Measurements from ENCODE around the gene HLA-DMA. TPM values are rescaled to one million over a fixed set of nuclear protein-coding genes. Genes with fewer than 3 reads are reported as not detected.

Gene HLA-DMA
- total and polyA plus RNA-seq, 7 donors = 16.3 to 131 (median 22.2) TPM

DNA sequence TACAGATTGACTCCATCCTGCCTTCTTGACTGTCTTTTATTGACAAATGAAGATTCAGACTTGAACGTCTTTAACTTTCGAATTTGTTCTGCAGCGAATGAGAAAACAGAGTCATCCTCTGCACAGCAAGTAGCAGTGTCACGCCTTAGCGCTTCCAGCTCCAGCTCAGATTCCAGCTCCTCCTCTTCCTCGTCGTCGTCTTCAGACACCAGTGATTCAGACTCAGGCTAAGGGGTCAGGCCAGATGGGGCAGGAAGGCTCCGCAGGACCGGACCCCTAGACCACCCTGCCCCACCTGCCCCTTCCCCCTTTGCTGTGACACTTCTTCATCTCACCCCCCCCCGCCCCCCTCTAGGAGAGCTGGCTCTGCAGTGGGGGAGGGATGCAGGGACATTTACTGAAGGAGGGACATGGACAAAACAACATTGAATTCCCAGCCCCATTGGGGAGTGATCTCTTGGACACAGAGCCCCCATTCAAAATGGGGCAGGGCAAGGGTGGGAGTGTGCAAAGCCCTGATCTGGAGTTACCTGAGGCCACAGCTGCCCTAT is 27.7 kb upstream of the HLA-DMA start:
- H3K4me1 ChIP-seq = peaks cover 0 to 76% (median 52%) of the 10 kb centered on the region in 4 donors
- H3K27me3 ChIP-seq = no peaks in the 10 kb centered on the region
- DNase-seq = no peak
- intact Hi-C loops (cut with DNase I) = no loop called here
- H3K36me3 ChIP-seq = peaks cover 48 to 66% (median 62%) of the 10 kb centered on the region in 4 donors
- H3K9me3 ChIP-seq = no peaks in the 10 kb centered on the region
- H3K27ac ChIP-seq = peak overlapping the region in 2 of 4 donors; percentile 75
- 66 to 71% methylated on average over 11 of the region's 11 CpGs for WGBS, 2 donors
- no peak overlapping the region for H3K4me3 ChIP-seq
- TF ChIP-seq EP300 (IDR thresholded peaks at IDR 0.05) (no peak), POLR2A (IDR thresholded peaks at IDR 0.05) (no peak), POLR2AphosphoS5 (IDR thresholded peaks at IDR 0.05) (no peak)
- TF ChIP-seq, protein P1, sequence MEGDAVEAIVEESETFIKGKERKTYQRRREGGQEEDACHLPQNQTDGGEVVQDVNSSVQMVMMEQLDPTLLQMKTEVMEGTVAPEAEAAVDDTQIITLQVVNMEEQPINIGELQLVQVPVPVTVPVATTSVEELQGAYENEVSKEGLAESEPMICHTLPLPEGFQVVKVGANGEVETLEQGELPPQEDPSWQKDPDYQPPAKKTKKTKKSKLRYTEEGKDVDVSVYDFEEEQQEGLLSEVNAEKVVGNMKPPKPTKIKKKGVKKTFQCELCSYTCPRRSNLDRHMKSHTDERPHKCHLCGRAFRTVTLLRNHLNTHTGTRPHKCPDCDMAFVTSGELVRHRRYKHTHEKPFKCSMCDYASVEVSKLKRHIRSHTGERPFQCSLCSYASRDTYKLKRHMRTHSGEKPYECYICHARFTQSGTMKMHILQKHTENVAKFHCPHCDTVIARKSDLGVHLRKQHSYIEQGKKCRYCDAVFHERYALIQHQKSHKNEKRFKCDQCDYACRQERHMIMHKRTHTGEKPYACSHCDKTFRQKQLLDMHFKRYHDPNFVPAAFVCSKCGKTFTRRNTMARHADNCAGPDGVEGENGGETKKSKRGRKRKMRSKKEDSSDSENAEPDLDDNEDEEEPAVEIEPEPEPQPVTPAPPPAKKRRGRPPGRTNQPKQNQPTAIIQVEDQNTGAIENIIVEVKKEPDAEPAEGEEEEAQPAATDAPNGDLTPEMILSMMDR (IDR thresholded peaks at IDR 0.05) = no peak

DNA sequence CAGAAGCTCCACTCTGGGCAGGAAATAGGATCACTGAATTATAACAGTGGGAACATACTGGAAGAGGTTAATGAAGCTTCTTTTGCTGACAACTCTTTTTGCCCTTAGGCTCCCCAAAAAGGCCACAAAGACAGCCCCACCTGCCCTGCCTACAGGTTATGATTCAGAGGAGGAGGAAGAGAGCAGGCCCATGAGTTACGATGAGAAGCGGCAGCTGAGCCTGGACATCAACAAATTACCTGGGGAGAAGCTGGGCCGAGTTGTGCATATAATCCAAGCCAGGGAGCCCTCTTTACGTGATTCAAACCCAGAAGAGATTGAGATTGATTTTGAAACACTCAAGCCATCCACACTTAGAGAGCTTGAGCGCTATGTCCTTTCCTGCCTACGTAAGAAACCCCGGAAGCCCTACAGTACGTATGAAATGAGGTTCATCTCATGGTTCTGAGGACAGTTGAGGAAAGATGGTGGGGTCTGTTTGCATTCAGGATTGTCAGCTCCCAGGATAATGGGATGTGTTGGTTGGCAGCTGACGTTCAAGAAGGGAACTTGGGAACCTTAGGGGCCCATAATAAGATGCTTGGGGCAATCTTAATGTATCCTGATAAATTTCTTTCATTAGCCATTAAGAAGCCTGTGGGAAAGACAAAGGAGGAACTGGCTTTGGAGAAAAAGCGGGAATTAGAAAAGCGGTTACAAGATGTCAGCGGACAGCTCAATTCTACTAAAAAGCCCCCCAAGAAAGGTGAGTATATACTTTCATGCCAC is 27.0 kb upstream of the HLA-DMA start:
- 88 to 89% methylated on average over 12 of the region's 12 CpGs for WGBS, 2 donors
- no peaks in the 10 kb centered on the region for H3K27me3 ChIP-seq
- intact Hi-C loops (cut with DNase I) = no loop called here
- H3K27ac ChIP-seq = peak overlapping the region in 2 of 4 donors; percentile 75
- H3K9me3 ChIP-seq = no peaks in the 10 kb centered on the region
- H3K4me3 ChIP-seq = no peak overlapping the region
- DNase-seq = no peak
- peaks cover 55 to 72% (median 68%) of the 10 kb centered on the region in 4 donors for H3K36me3 ChIP-seq
- TF ChIP-seq POLR2A (IDR thresholded peaks at IDR 0.05) = no peak
- TF ChIP-seq POLR2AphosphoS5 (IDR thresholded peaks at IDR 0.05) = peak in 1 of 4 donors; percentile 14
- TF ChIP-seq EP300 (IDR thresholded peaks at IDR 0.05) = no peak
- TF ChIP-seq, protein P1 (IDR thresholded peaks at IDR 0.05) = no peak
- H3K4me1 ChIP-seq = peaks cover 0 to 82% (median 58%) of the 10 kb centered on the region in 4 donors

DNA sequence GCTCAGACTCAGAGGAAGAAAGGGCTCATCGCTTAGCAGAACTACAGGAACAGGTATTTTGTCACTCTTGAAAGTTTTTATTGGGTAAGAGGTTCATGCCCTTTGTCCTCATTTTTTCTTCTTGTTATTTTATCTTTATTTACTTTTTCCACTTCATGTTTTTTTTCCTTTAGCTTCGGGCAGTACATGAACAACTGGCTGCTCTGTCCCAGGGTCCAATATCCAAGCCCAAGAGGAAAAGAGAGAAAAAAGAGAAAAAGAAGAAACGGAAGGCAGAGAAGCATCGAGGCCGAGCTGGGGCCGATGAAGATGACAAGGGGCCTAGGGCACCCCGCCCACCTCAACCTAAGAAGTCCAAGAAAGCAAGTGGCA is 25.0 kb upstream of the HLA-DMA start:
- intact Hi-C loops (cut with DNase I) = no loop called here
- Histone ChIP-seq H3K27ac (peak overlapping the region in 3 of 4 donors; percentile 21 to 38 (median 21)), H3K27me3 (no peaks in the 10 kb centered on the region), H3K36me3 (peaks cover 66 to 83% (median 79%) of the 10 kb centered on the region in 4 donors), H3K9me3 (no peaks in the 10 kb centered on the region), H3K4me1 (peaks cover 0 to 82% (median 67%) of the 10 kb centered on the region in 4 donors), H3K4me3 (no peak overlapping the region)
- no peak for DNase-seq
- TF ChIP-seq POLR2A (IDR thresholded peaks at IDR 0.05) (no peak), POLR2AphosphoS5 (IDR thresholded peaks at IDR 0.05) (no peak)
- TF ChIP-seq, protein P1 (IDR thresholded peaks at IDR 0.05) = no peak
- WGBS, 2 donors = 27 to 71% methylated on average over 7 of the region's 7 CpGs

DNA sequence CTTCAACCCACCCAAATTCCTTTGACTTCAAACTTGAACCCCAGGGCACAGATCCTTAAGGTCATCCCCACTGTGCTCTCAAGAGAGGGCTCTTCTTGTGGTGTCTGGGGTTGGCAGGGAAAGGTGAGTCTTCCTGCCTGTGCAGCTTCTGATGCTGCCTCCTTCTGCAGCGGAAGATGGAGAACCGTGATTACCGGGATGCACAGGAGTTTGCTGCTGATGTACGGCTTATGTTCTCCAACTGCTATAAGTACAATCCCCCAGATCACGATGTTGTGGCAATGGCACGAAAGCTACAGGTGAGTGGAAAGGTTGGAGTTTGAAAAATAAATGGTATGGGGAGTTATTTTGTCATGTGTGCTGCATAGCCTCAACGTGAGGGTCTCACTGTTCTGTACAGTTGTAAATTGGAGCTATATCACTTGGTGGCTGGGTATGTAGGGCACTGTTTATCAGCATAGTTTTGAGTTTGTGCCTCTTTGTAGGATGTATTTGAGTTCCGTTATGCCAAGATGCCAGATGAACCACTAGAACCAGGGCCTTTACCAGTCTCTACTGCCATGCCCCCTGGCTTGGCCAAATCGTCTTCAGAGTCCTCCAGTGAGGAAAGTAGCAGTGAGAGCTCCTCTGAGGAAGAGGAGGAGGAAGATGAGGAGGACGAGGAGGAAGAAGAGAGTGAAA is 24.5 kb upstream of the HLA-DMA start:
- Histone ChIP-seq H3K27me3 (no peaks in the 10 kb centered on the region), H3K4me1 (peaks cover 0 to 76% (median 67%) of the 10 kb centered on the region in 4 donors), H3K4me3 (no peak overlapping the region), H3K9me3 (no peaks in the 10 kb centered on the region), H3K27ac (peak overlapping the region in 3 of 4 donors; percentile 21 to 38 (median 21)), H3K36me3 (peaks cover 71 to 88% (median 84%) of the 10 kb centered on the region in 4 donors)
- intact Hi-C loops (cut with DNase I) = no loop called here
- no peak for TF ChIP-seq POLR2A (IDR thresholded peaks at IDR 0.05)
- TF ChIP-seq, protein P1 (IDR thresholded peaks at IDR 0.05) = no peak
- 47 to 72% methylated on average over 10 of the region's 10 CpGs for WGBS, 2 donors
- DNase-seq = no peak

Measured in sigmoid colon (tissue), 7 donors.